ENCODE measurements around the gene PRELP. TPM values are rescaled to one million over a fixed set of nuclear protein-coding genes. Genes with fewer than 3 reads are reported as not detected.

The PRELP gene
- total RNA-seq, 1 experiment from 2014 or later: not detected

- H3K4me1 ChIP-seq (ENCODE audit: control insufficient read depth, insufficient read depth, low read length): no peaks in the 10 kb centered on the region
- intact Hi-C loops (cut with micrococcal nuclease; ENCODE audit: unreplicated experiment) (no loop called here), in situ Hi-C loops (cut with HindIII; ENCODE audit: low pct_unique_long_range_greater_than_20kb, low sequenced_read_pairs) (no loop called here)
- TF ChIP-seq, protein P1, sequence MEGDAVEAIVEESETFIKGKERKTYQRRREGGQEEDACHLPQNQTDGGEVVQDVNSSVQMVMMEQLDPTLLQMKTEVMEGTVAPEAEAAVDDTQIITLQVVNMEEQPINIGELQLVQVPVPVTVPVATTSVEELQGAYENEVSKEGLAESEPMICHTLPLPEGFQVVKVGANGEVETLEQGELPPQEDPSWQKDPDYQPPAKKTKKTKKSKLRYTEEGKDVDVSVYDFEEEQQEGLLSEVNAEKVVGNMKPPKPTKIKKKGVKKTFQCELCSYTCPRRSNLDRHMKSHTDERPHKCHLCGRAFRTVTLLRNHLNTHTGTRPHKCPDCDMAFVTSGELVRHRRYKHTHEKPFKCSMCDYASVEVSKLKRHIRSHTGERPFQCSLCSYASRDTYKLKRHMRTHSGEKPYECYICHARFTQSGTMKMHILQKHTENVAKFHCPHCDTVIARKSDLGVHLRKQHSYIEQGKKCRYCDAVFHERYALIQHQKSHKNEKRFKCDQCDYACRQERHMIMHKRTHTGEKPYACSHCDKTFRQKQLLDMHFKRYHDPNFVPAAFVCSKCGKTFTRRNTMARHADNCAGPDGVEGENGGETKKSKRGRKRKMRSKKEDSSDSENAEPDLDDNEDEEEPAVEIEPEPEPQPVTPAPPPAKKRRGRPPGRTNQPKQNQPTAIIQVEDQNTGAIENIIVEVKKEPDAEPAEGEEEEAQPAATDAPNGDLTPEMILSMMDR (IDR thresholded peaks at IDR 0.05): no peak
- TF ChIP-seq SIN3A (IDR thresholded peaks at IDR 0.05; ENCODE audit: borderline replicate concordance, insufficient read depth, low read depth, low read length) (no peak), TCF7L2 (IDR thresholded peaks at IDR 0.05; ENCODE audit: low read depth, low read length) (no peak), POLR2AphosphoS5 (IDR thresholded peaks at IDR 0.05; ENCODE audit: low read depth, low read length) (no peak)
- TF ChIP-seq, protein P2, sequence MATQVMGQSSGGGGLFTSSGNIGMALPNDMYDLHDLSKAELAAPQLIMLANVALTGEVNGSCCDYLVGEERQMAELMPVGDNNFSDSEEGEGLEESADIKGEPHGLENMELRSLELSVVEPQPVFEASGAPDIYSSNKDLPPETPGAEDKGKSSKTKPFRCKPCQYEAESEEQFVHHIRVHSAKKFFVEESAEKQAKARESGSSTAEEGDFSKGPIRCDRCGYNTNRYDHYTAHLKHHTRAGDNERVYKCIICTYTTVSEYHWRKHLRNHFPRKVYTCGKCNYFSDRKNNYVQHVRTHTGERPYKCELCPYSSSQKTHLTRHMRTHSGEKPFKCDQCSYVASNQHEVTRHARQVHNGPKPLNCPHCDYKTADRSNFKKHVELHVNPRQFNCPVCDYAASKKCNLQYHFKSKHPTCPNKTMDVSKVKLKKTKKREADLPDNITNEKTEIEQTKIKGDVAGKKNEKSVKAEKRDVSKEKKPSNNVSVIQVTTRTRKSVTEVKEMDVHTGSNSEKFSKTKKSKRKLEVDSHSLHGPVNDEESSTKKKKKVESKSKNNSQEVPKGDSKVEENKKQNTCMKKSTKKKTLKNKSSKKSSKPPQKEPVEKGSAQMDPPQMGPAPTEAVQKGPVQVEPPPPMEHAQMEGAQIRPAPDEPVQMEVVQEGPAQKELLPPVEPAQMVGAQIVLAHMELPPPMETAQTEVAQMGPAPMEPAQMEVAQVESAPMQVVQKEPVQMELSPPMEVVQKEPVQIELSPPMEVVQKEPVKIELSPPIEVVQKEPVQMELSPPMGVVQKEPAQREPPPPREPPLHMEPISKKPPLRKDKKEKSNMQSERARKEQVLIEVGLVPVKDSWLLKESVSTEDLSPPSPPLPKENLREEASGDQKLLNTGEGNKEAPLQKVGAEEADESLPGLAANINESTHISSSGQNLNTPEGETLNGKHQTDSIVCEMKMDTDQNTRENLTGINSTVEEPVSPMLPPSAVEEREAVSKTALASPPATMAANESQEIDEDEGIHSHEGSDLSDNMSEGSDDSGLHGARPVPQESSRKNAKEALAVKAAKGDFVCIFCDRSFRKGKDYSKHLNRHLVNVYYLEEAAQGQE (IDR thresholded peaks at IDR 0.05; ENCODE audit: insufficient read depth in 1 of 2, low read depth in 2 of 2, low read length in 1 of 2): no peak
- CTCF ChIA-PET: no interaction called here
- H3K27me3 ChIP-seq (ENCODE audit: control insufficient read depth, insufficient read depth, low read length): peaks cover 18% of the 10 kb centered on the region
- POLR2A ChIA-PET: no interaction called here
- no peak overlapping the region for H3K4me3 ChIP-seq (ENCODE audit: low read depth in 2 of 2, low read length in 2 of 2)
- no TSS peak for BruUV-seq (replicated peaks)
- ATAC-seq (no peak), DNase-seq (ENCODE audit: low read depth, low spot score) (no peak)
- H3K36me3 ChIP-seq (ENCODE audit: control insufficient read depth, insufficient read depth, low read length): no peaks in the 10 kb centered on the region
- no peak overlapping the region for H3K27ac ChIP-seq (ENCODE audit: low read length)
- no peaks in the 10 kb centered on the region for H3K9me3 ChIP-seq (ENCODE audit: control insufficient read depth, insufficient read depth, low read depth, low read length)
These were observed 4.5 kb downstream of the PRELP start for GRCh38 chr1:203480084-203480483.

DNA sequence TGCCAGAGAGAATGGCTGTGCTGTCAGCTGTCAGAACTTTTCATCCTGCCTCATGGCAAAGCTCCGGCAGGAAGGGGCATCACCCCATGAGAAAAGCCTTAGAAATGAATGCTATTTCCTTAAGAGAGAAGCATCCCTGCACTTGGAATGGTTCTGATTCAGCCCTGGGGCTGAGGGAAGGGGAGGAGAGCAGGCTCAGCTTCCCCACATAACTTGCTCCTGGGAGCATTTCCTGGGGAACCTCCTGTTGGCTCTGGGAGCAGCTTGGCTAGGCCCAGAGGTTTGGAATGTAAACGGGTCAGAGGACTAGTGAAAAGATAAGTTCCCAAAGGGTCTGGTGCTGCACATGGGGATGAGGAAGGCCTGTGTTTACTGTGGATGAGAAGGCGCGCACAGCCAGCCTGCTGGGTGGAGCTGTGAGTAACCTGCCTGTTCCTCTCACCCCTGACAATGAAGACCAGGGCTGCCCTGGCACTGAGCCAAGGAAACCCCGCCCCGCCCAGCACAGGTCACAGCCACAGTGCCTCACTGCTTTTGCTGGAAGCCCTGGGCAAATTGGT, 5.0 kb downstream of the PRELP start:
- Histone ChIP-seq H3K27me3 (ENCODE audit: control insufficient read depth, insufficient read depth, low read length) (peaks cover 15% of the 10 kb centered on the region), H3K9me3 (ENCODE audit: control insufficient read depth, insufficient read depth, low read depth, low read length) (no peaks in the 10 kb centered on the region), H3K27ac (ENCODE audit: low read length) (no peak overlapping the region), H3K4me1 (ENCODE audit: control insufficient read depth, insufficient read depth, low read length) (no peaks in the 10 kb centered on the region), H3K4me3 (ENCODE audit: low read depth in 2 of 2, low read length in 2 of 2) (no peak overlapping the region), H3K36me3 (ENCODE audit: control insufficient read depth, insufficient read depth, low read length) (no peaks in the 10 kb centered on the region)
- BruUV-seq (replicated peaks): no TSS peak
- DNase-seq (ENCODE audit: low read depth, low spot score): no peak
- ChIA-PET CTCF (no interaction called here), POLR2A (no interaction called here)
- in situ Hi-C loops (cut with HindIII; ENCODE audit: low pct_unique_long_range_greater_than_20kb, low sequenced_read_pairs) (no loop called here), intact Hi-C loops (cut with micrococcal nuclease; ENCODE audit: unreplicated experiment) (no loop called here)
- TF ChIP-seq SIN3A (IDR thresholded peaks at IDR 0.05; ENCODE audit: borderline replicate concordance, insufficient read depth, low read depth, low read length) (no peak), POLR2AphosphoS5 (IDR thresholded peaks at IDR 0.05; ENCODE audit: low read depth, low read length) (no peak), TCF7L2 (IDR thresholded peaks at IDR 0.05; ENCODE audit: low read depth, low read length) (no peak)
- TF ChIP-seq, protein P2 (IDR thresholded peaks at IDR 0.05; ENCODE audit: insufficient read depth in 1 of 2, low read depth in 2 of 2, low read length in 1 of 2): no peak
- TF ChIP-seq, protein P1 (IDR thresholded peaks at IDR 0.05): no peak
- peak; percentile 42; the same call in 1 of the 2 replicates for ATAC-seq
